Stimulated activated memory B cell treated with anti-CD40 and anti-IgM and Interleukin-4, amounts not matched to agents 10 μg/mL and 1 μg/mL and 100 μg/mL, for 72 hours (primary cell): ENCODE data around the gene PROM2.
"Not testable (repeated sequence)": the region's sequence is repeated elsewhere in the genome, so short reads cannot be mapped to it uniquely, and the experiment has no call there.

ENCODE experiments used
- ATAC-seq: fragments of 150-1000 bp; cut with Tn5 transposase; 2 replicates; pipeline ENCODE4 v1.10.0; 2021
- H3K27ac Mint-ChIP-seq: one replicate; pipeline ENCODE4 v1.8.0; 2022; ENCODE audit warnings: mild to moderate bottlenecking, mixed read lengths
- H3K27me3 Mint-ChIP-seq: one replicate; pipeline ENCODE4 v1.8.0; 2022; ENCODE audit warnings: mixed read lengths
- H3K36me3 Mint-ChIP-seq: one replicate; pipeline ENCODE4 v1.8.0; 2022; ENCODE audit warnings: mixed read lengths
- H3K4me1 Mint-ChIP-seq: one replicate; pipeline ENCODE4 v1.8.0; 2022; ENCODE audit warnings: mixed read lengths
- H3K4me3 Mint-ChIP-seq: one replicate; pipeline ENCODE4 v1.8.0; 2022; ENCODE audit warnings: mild to moderate bottlenecking, moderate library complexity, mixed read lengths
- H3K9me3 Mint-ChIP-seq: one replicate; pipeline ENCODE4 v1.8.0; 2022; ENCODE audit warnings: mixed read lengths

Gene PROM2

GRCh38 chr2:95274291-95275150 is at the start of gene PROM2:
Gene PROM2 (plus strand): TSS chr2:95274449. CDS start chr2:95274586, 137 bp downstream.
- Mint-ChIP-seq H3K4me1 (no peaks in the 10 kb centered on the region), H3K4me3 (no peak within 1 kb of the TSS), H3K27me3 (peaks cover 19% of the 10 kb centered on the region), H3K27ac (no peak within 1 kb of the TSS), H3K9me3 (no peaks in the 10 kb centered on the region), H3K36me3 (no peaks in the 10 kb centered on the region)
- no peak for ATAC-seq

- Mint-ChIP-seq H3K9me3 (peaks cover 27% of the 10 kb centered on the region), H3K36me3 (peaks cover 48% of the 10 kb centered on the region), H3K4me3 (no peak overlapping the region), H3K27ac (no peak overlapping the region), H3K27me3 (no peaks in the 10 kb centered on the region), H3K4me1 (no peaks in the 10 kb centered on the region)
- ATAC-seq, result no peak
Measured at GRCh38 chr2:95225658-95226057, 48.6 kb upstream of the PROM2 start.

- ATAC-seq, result no peak
Measured at GRCh38 chr2:95231723-95232122, 42.5 kb upstream of the PROM2 start.

GRCh38 chr2:95232232-95232631 is 42.0 kb upstream of the PROM2 start:
- Mint-ChIP-seq H3K9me3 (peaks cover 14% of the 10 kb centered on the region), H3K4me1 (no peaks in the 10 kb centered on the region), H3K36me3 (peaks cover 20% of the 10 kb centered on the region), H3K27ac (no peak overlapping the region), H3K4me3 (no peak overlapping the region), H3K27me3 (no peaks in the 10 kb centered on the region)
- no peak for ATAC-seq

More at GRCh38 chr2:95231723-95232122, 42.5 kb upstream of the PROM2 start:
- no peak overlapping the region for H3K27ac Mint-ChIP-seq
- no peaks in the 10 kb centered on the region for H3K27me3 Mint-ChIP-seq
- peaks cover 16% of the 10 kb centered on the region for H3K9me3 Mint-ChIP-seq
- H3K4me1 Mint-ChIP-seq, result no peaks in the 10 kb centered on the region
- no peak overlapping the region for H3K4me3 Mint-ChIP-seq
- peaks cover 20% of the 10 kb centered on the region for H3K36me3 Mint-ChIP-seq

- H3K27me3 Mint-ChIP-seq, result no peaks in the 10 kb centered on the region
- no peak overlapping the region for H3K4me3 Mint-ChIP-seq
- H3K27ac Mint-ChIP-seq, result no peak overlapping the region
- H3K36me3 Mint-ChIP-seq, result peaks cover 11% of the 10 kb centered on the region
- H3K4me1 Mint-ChIP-seq, result no peaks in the 10 kb centered on the region
- H3K9me3 Mint-ChIP-seq, result peaks cover 16% of the 10 kb centered on the region
- ATAC-seq, result no peak
Measured at GRCh38 chr2:95234286-95234785, 39.9 kb upstream of the PROM2 start.

- Mint-ChIP-seq H3K36me3 (peaks cover 8% of the 10 kb centered on the region), H3K4me1 (no peaks in the 10 kb centered on the region), H3K9me3 (peaks cover 16% of the 10 kb centered on the region), H3K27me3 (no peaks in the 10 kb centered on the region), H3K27ac (no peak overlapping the region), H3K4me3 (no peak overlapping the region)
- ATAC-seq, result no peak
Measured at GRCh38 chr2:95234816-95235215, 39.4 kb upstream of the PROM2 start.

- Mint-ChIP-seq H3K4me3 (no peak overlapping the region), H3K36me3 (peaks cover 10% of the 10 kb centered on the region), H3K4me1 (no peaks in the 10 kb centered on the region), H3K9me3 (peaks cover 27% of the 10 kb centered on the region), H3K27ac (no peak overlapping the region), H3K27me3 (no peaks in the 10 kb centered on the region)
- ATAC-seq, result no peak
Measured at GRCh38 chr2:95238131-95238530, 36.1 kb upstream of the PROM2 start.

GRCh38 chr2:95240091-95240490 is 34.2 kb upstream of the PROM2 start:
- H3K27me3 Mint-ChIP-seq, result no peaks in the 10 kb centered on the region
- ATAC-seq, result no peak
- no peak overlapping the region for H3K27ac Mint-ChIP-seq
- H3K36me3 Mint-ChIP-seq, result peaks cover 10% of the 10 kb centered on the region
- H3K9me3 Mint-ChIP-seq, result peaks cover 34% of the 10 kb centered on the region
- H3K4me1 Mint-ChIP-seq, result no peaks in the 10 kb centered on the region
- no peak overlapping the region for H3K4me3 Mint-ChIP-seq

GRCh38 chr2:95240556-95240955 is 33.7 kb upstream of the PROM2 start:
- Mint-ChIP-seq H3K27ac (no peak overlapping the region), H3K36me3 (peaks cover 10% of the 10 kb centered on the region), H3K4me3 (no peak overlapping the region), H3K9me3 (peaks cover 34% of the 10 kb centered on the region), H3K4me1 (no peaks in the 10 kb centered on the region), H3K27me3 (no peaks in the 10 kb centered on the region)
- no peak for ATAC-seq

- not testable (repeated sequence) for H3K27ac Mint-ChIP-seq, H3K4me1 Mint-ChIP-seq, H3K27me3 Mint-ChIP-seq, H3K36me3 Mint-ChIP-seq, ATAC-seq, H3K4me3 Mint-ChIP-seq
- peaks cover 40% of the 10 kb centered on the region for H3K9me3 Mint-ChIP-seq
Measured at GRCh38 chr2:95242084-95242483, 32.2 kb upstream of the PROM2 start.

- H3K27ac Mint-ChIP-seq, result no peak overlapping the region
- no peaks in the 10 kb centered on the region for H3K4me1 Mint-ChIP-seq
- peaks cover 9% of the 10 kb centered on the region for H3K9me3 Mint-ChIP-seq
- H3K36me3 Mint-ChIP-seq, result peaks cover 7% of the 10 kb centered on the region
- ATAC-seq, result no peak
- peaks cover 10% of the 10 kb centered on the region for H3K27me3 Mint-ChIP-seq
- no peak overlapping the region for H3K4me3 Mint-ChIP-seq
Measured at GRCh38 chr2:95258271-95258670, 16.0 kb upstream of the PROM2 start.

- no peak for ATAC-seq
- Mint-ChIP-seq H3K4me3 (no peak overlapping the region), H3K27me3 (peaks cover 10% of the 10 kb centered on the region), H3K4me1 (no peaks in the 10 kb centered on the region), H3K36me3 (peaks cover 7% of the 10 kb centered on the region), H3K9me3 (peaks cover 9% of the 10 kb centered on the region), H3K27ac (no peak overlapping the region)
Measured at GRCh38 chr2:95260028-95261023, 13.9 kb upstream of the PROM2 start.

- no peak overlapping the region for H3K27ac Mint-ChIP-seq
- no peak for ATAC-seq
- peaks cover 10% of the 10 kb centered on the region for H3K27me3 Mint-ChIP-seq
- H3K4me3 Mint-ChIP-seq, result no peak overlapping the region
- H3K9me3 Mint-ChIP-seq, result peaks cover 4% of the 10 kb centered on the region
- peaks cover 7% of the 10 kb centered on the region for H3K36me3 Mint-ChIP-seq
- no peaks in the 10 kb centered on the region for H3K4me1 Mint-ChIP-seq
Measured at GRCh38 chr2:95261602-95262001, 12.6 kb upstream of the PROM2 start.

GRCh38 chr2:95262896-95263542 is 11.2 kb upstream of the PROM2 start:
- Mint-ChIP-seq H3K27me3 (peaks cover 10% of the 10 kb centered on the region), H3K27ac (no peak overlapping the region), H3K4me1 (no peaks in the 10 kb centered on the region), H3K9me3 (no peaks in the 10 kb centered on the region), H3K36me3 (peaks cover 7% of the 10 kb centered on the region), H3K4me3 (no peak overlapping the region)
- no peak for ATAC-seq

- ATAC-seq, result no peak
- Mint-ChIP-seq H3K36me3 (peaks cover 7% of the 10 kb centered on the region), H3K4me1 (no peaks in the 10 kb centered on the region), H3K27me3 (peaks cover 10% of the 10 kb centered on the region), H3K4me3 (no peak overlapping the region), H3K27ac (no peak overlapping the region), H3K9me3 (no peaks in the 10 kb centered on the region)
Measured at GRCh38 chr2:95264624-95265023, 9.6 kb upstream of the PROM2 start.
